B cell (primary cell): ENCODE results near the gene KEL. TPM values are rescaled to one million over a fixed set of nuclear protein-coding genes. Genes with fewer than 3 reads are reported as not detected.

Experiments used
- ATAC-seq: fragments of 200-7000 bp; cut with Tn5 transposase; one replicate; pipeline ENCODE4 v1.10.0; 2021; ENCODE audit warnings: low read depth, mild to moderate bottlenecking, moderate number of reproducible peaks, moderate library complexity
- CTCF ChIA-PET: fragments of 350-600 bp; sonication (Branson Sonifier 250); formaldehyde crosslinking; loops from one replicate; lab custom pipeline; 2021; ENCODE audit warnings: antibody characterized with exemption, inconsistent platforms; lab: Charles Lee
- POLR2A ChIA-PET: fragments of 350-600 bp; sonication (Branson Sonifier 250); formaldehyde crosslinking; loops from one replicate; lab custom pipeline; 2021; ENCODE audit warnings: antibody characterized with exemption; lab: Charles Lee
- DNase-seq: peaks from one replicate; pipeline ENCODE4 v3.0.0; 2013
- H2AFZ ChIP-seq: 2 replicates; pipeline ENCODE4 v1.6.1; 2012; ENCODE audit warnings: mild to moderate bottlenecking, low read depth, low read length; ENCODE audit not compliant: insufficient read depth, poor library complexity, severe bottlenecking
- H3K27ac ChIP-seq, 2 donors: 1 replicate in 1 of 2; 2 replicates in 1 of 2; pipeline ENCODE4 v1.5.1; 2012 to 2013; ENCODE audit warnings: low read length in 2 of 2, mild to moderate bottlenecking in 2 of 2, moderate library complexity in 1 of 2
- H3K27me3 ChIP-seq, 4 experiments: fragments of 200-600 bp in 1 of 4; sonication (generic) in 1 of 4; replicated peaks in 1 of 4; 1 replicate in 2 of 4; 2 replicates in 2 of 4; pipeline versions ENCODE4 v1.6.1 to v1.7.0; 2013 to 2016; ENCODE audit warnings: low read length in 3 of 4, mild to moderate bottlenecking in 2 of 4, mixed read lengths in 1 of 4, moderate library complexity in 1 of 4; ENCODE audit not compliant: insufficient read depth in 4 of 4, control insufficient read depth in 3 of 4; ENCODE audit errors: control extremely low read depth in 1 of 4
- H3K36me3 ChIP-seq, 2 experiments: replicated peaks in 1 of 2; 1 replicate in 1 of 2; 2 replicates in 1 of 2; pipeline versions ENCODE4 v1.6.1 to v1.7.1; 2013; ENCODE audit warnings: low read length in 1 of 2; ENCODE audit not compliant: insufficient read depth in 2 of 2, control insufficient read depth in 1 of 2; ENCODE audit errors: control extremely low read depth in 1 of 2, extremely low read depth in 1 of 2
- H3K4me1 ChIP-seq, 2 donors: fragments of 200-600 bp in 1 of 2; sonication (generic) in 1 of 2; 1 replicate in 1 of 2; 2 replicates in 1 of 2; pipeline versions ENCODE4 v1.5.1 to v1.6.1; 2013 to 2017; ENCODE audit warnings: low read length in 2 of 2; ENCODE audit not compliant: control insufficient read depth in 2 of 2, insufficient read depth in 2 of 2
- H3K4me2 ChIP-seq: replicated peaks from 2 replicates; pipeline ENCODE3; 2012; ENCODE audit warnings: mild to moderate bottlenecking, low read depth, low read length; ENCODE audit not compliant: poor library complexity, severe bottlenecking
- H3K4me3 ChIP-seq, 5 experiments: fragments of 200-600 bp in 1 of 5; sonication (generic) in 1 of 5; 1 replicate in 3 of 5; 2 replicates in 2 of 5; pipeline versions ENCODE4 v1.5.1 to v1.7.0; 2011 to 2016; ENCODE audit warnings: low read length in 4 of 5, mild to moderate bottlenecking in 4 of 5, low read depth in 2 of 5, control low read depth in 1 of 5, moderate library complexity in 1 of 5; ENCODE audit not compliant: insufficient read depth in 1 of 5; ENCODE audit errors: control extremely low read depth in 1 of 5, extremely low read depth in 1 of 5
- H3K79me2 ChIP-seq: fragments of 200-600 bp; sonication (generic); one replicate; pipeline ENCODE4 v1.6.0; 2016; ENCODE audit warnings: low read length; ENCODE audit not compliant: control insufficient read depth, insufficient read depth
- H3K9ac ChIP-seq: fragments of 200-600 bp; sonication (generic); 2 replicates; pipeline ENCODE4 v1.6.1; 2017; ENCODE audit warnings: mild to moderate bottlenecking, low read length, moderate library complexity
- H3K9me3 ChIP-seq, 3 donors: one replicate each; pipeline versions ENCODE4 v1.6.1 to v1.7.1; 2013; ENCODE audit warnings: low read length in 2 of 3; ENCODE audit not compliant: control insufficient read depth in 2 of 3, insufficient read depth in 1 of 3; ENCODE audit errors: control extremely low read depth in 1 of 3
- H4K20me1 ChIP-seq: 2 replicates; pipeline ENCODE4 v1.6.0; 2012; ENCODE audit warnings: mild to moderate bottlenecking, low read length; ENCODE audit not compliant: insufficient read depth, control insufficient read depth, poor library complexity, severe bottlenecking
- H3K27ac Mint-ChIP-seq: one replicate; pipeline ENCODE4 v1.8.0; 2021; ENCODE audit warnings: mixed read lengths
- H3K27me3 Mint-ChIP-seq: one replicate; pipeline ENCODE4 v1.8.0; 2021; ENCODE audit warnings: mixed read lengths
- H3K4me1 Mint-ChIP-seq: one replicate; pipeline ENCODE4 v1.8.0; 2021; ENCODE audit warnings: mixed read lengths
- H3K4me3 Mint-ChIP-seq: one replicate; pipeline ENCODE4 v1.8.0; 2021; ENCODE audit warnings: mixed read lengths
- H3K9me3 Mint-ChIP-seq: one replicate; pipeline ENCODE4 v1.8.0; 2022; ENCODE audit warnings: mixed read lengths; ENCODE audit not compliant: insufficient read depth
- CTCF ChIP-seq: fragments of 200-600 bp; IDR thresholded peaks from one replicate; pipeline ENCODE4 v1.8.0; 2022; ENCODE audit warnings: antibody characterized with exemption, mild to moderate bottlenecking
- EZH2 ChIP-seq: IDR thresholded peaks from 2 replicates; pipeline ENCODE4 v1.6.1; 2012; ENCODE audit warnings: borderline replicate concordance, low read depth, mild to moderate bottlenecking, moderate library complexity, low read length; ENCODE audit not compliant: insufficient read depth, poor library complexity, severe bottlenecking
- WGBS: methylation state at CpG from one replicate; pipeline ENCODE4 v1.1.5; 2013; ENCODE audit warnings: missing lambda C conversion rate; ENCODE audit not compliant: insufficient coverage; 5-methylcytosine and 5-hydroxymethylcytosine counted together
- intact Hi-C: fragments of 100-400 bp; cut with micrococcal nuclease; formaldehyde crosslinking; loops from one replicate; pipeline ENCODE4 v1.10.0; 2022
- polyA plus RNA-seq: library from polyadenylated mRNA; depleted of rRNA; stranded (reverse); fragments of >200 nt; gene quantifications from 2 replicates; pipeline ENCODE4 v1.2.3, GENCODE V29; 2012
- total RNA-seq, 2 donors: library from RNA; stranded (reverse); fragments of 120-200 nt in 1 of 2; gene quantifications; 1 replicate in 1 of 2; 2 replicates in 1 of 2; pipeline versions ENCODE4 v1.2.3 to v1.2.4, GENCODE V29; 2013 to 2022

KEL gene
- total and polyA plus RNA-seq, 2 donors (not counting 1 experiment from before 2014, with no cell fraction given) = 0.27 to 0.71 TPM

GRCh38 chr7:143000648-143001047, 38.5 kb upstream of the KEL start:
- Mint-ChIP-seq H3K27me3 (no peaks in the 10 kb centered on the region), H3K4me1 (peaks cover 11% of the 10 kb centered on the region), H3K27ac (no peak overlapping the region), H3K9me3 (no peaks in the 10 kb centered on the region), H3K4me3 (no peak overlapping the region)
- WGBS = no CpG with 5 or more reads among the region's 2 CpGs
- Histone ChIP-seq H3K4me1 (peaks cover 5 to 10% of the 10 kb centered on the region in 2 donors), H4K20me1 (no peaks in the 10 kb centered on the region), H3K4me2 (no peak overlapping the region), H3K9ac (no peak overlapping the region), H3K4me3 (no peak overlapping the region), H2AFZ (no peak overlapping the region), H3K79me2 (no peaks in the 10 kb centered on the region), H3K27me3 (no peaks in the 10 kb centered on the region), H3K36me3 (no peaks in the 10 kb centered on the region), H3K27ac (no peak overlapping the region), H3K9me3 (no peaks in the 10 kb centered on the region)
- no peak for DNase-seq
- POLR2A ChIA-PET = no interaction called here
- intact Hi-C loops = no loop called here
- CTCF ChIA-PET = interaction anchor here (0.7 to 24.7 kb wide), 13 partner anchors 16 to 397 kb away, joined by 3 to 809 read pairs (median 21); partner anchors contain the start of genes PRSS2 and TAS2R40
- TF ChIP-seq CTCF (no peak), EZH2 (no peak)
- no peak for ATAC-seq

- Histone ChIP-seq H3K9me3 (no peaks in the 10 kb centered on the region), H3K27me3 (no peaks in the 10 kb centered on the region), H3K4me1 (peaks cover 5 to 10% of the 10 kb centered on the region in 2 donors), H3K4me2 (no peak overlapping the region), H2AFZ (no peak overlapping the region), H3K79me2 (no peaks in the 10 kb centered on the region), H3K9ac (no peak overlapping the region), H3K27ac (no peak overlapping the region), H3K4me3 (no peak overlapping the region), H3K36me3 (no peaks in the 10 kb centered on the region), H4K20me1 (no peaks in the 10 kb centered on the region)
- ChIA-PET CTCF (interaction anchor here (1.0 to 24.7 kb wide), 6 partner anchors 10 to 396 kb away, joined by 3 to 809 read pairs (median 7); partner anchors contain the start of gene TAS2R40), POLR2A (no interaction called here)
- H3K27me3 Mint-ChIP-seq = no peaks in the 10 kb centered on the region
- no peaks in the 10 kb centered on the region for H3K9me3 Mint-ChIP-seq
- intact Hi-C loops = no loop called here
- TF ChIP-seq EZH2 = no peak
- TF ChIP-seq CTCF = no peak
- no peak overlapping the region for H3K4me3 Mint-ChIP-seq
- no peak for ATAC-seq
- H3K4me1 Mint-ChIP-seq = peaks cover 17% of the 10 kb centered on the region
- H3K27ac Mint-ChIP-seq = no peak overlapping the region
- no peak for DNase-seq
Observed at GRCh38 chr7:142999793-143000192, 37.6 kb upstream of the KEL start.
